ENCODE results near the gene SLC12A6. TPM values are rescaled to one million over a fixed set of nuclear protein-coding genes. Genes with fewer than 3 reads are reported as not detected.

Gene SLC12A6
- total RNA-seq, 1 donor from 2014 or later, result 7.0 TPM

DNA sequence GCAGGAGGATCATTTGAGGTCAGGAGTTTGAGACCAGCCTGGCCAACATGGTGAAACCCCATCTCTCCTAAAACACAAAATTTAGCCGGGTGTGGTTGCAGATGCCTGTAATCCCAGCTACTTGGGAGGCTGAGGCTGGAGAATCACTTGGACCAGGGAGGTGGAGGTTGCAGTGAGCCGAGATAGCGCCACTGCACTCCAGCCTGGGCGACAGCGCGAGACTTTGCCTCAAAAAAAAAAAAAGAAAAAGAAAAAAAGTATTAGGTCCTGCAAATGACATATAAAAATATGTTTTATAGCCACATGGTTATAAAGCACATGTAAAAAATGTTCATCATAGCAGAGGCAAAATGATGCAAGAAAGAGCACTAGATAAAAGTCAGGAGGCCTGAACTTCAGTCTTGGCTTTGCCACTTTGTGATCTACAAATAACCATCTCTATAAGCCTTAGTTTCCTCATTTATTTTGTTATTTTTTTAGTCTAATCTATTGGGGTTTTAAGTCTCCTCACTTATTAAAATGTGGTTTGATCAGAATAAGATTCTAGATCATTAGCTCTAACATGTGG is 4.9 kb downstream of the SLC12A6 start:
- DNase-seq (ENCODE audit: low spot score) (no peak), ATAC-seq (no peak)

DNA sequence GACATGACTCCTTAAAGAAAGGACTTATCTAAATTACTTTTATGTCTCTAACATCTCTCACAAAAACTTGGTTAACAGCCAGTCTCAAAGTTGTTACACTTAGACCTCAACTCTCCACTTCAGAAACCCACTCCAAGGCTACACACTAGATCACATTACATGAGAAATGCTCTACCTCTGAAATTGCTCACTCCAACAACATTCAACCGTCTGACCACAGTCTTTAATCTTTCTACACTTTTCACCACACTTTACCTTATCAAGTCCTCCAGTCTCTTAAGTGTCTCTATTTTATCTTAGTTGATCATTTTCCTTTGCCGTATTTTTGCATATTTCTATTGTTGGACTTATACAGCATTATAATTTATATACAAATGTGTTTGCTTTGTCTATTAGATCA is 5.8 kb downstream of the SLC12A6 start:
- no peak for DNase-seq (ENCODE audit: low spot score)
- ATAC-seq, result no peak

DNA sequence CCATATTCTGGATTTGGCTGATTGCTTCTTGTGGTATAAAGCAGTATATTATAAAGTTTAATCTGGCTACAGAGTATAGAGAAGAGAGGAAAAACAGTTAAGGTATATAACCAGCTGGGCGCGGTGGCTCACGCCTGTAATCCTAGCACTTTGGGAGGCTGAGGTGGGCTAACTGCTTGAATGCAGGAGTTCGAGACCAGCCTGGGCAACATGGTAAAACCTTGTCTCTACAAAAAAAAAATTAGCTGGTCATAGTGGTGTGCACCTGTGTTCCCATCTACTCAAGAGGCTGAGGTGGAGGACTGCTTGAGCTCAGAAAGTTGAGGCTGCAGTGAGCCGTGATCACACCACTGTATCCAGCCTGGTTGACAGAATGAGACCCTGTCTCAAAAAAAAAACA is 7.3 kb downstream of the SLC12A6 start:
- no peak for ATAC-seq
- no peak for DNase-seq (ENCODE audit: low spot score)

DNA sequence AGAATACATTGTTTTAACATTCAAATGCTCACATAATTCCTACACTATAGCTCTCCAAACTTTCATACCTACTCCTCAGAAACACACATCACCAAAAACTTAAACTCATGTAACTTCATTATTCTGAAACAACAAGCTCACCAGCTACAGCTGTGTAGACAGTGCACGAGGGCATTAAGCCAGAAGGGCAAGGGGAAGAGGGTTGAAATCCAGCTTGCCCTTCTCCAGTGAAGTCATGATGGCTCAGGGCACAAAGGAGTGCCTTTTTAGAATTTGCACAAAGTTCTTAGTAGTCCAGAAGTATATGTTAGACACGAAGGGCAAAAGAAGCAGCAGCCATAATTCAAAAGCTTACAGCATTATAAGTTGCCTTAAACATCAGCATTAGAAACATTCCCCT is 8.6 kb downstream of the SLC12A6 start:
- ATAC-seq (no peak), DNase-seq (ENCODE audit: low spot score) (no peak)

DNA sequence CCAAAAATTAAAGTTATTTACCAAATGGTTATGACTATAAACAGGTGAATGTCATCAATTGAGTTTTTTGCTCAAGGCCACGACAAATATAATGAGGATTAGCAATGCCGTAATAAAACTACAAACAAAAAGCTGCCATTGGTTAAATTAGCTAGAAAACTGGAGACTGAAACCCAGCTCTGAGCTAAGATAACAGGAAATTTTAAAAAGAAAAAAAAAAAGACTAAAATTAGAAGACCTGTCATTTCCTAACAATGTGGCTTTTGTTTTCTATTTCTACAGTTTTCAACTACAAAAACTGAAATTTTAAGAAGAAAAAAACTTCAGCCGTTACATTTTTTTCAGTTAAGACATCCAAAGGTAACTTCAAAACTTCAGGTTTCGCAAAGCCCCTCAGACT is 9.7 kb downstream of the SLC12A6 start:
- no peak for DNase-seq (ENCODE audit: low spot score)
- no peak for ATAC-seq

DNA sequence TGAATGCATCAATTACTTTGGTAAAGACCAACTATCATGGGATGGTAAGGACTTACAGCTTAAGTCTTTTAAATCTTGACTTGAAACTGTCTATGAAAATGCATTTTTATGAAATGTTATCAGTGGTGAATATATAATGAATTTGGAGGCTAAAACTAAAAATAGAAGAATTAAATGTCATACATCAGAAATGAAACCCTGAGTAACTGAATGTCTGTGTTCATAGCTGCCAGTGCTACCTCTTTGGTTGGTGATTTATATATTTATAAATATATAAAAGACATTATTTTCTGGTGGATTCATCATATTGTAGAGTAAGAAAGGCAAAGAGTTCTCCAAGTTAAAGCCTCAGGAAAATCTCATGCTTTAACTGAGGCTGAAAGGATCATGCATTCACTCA is 12.2 kb downstream of the SLC12A6 start:
- ATAC-seq, result no peak
- no peak for DNase-seq (ENCODE audit: low spot score)

DNA sequence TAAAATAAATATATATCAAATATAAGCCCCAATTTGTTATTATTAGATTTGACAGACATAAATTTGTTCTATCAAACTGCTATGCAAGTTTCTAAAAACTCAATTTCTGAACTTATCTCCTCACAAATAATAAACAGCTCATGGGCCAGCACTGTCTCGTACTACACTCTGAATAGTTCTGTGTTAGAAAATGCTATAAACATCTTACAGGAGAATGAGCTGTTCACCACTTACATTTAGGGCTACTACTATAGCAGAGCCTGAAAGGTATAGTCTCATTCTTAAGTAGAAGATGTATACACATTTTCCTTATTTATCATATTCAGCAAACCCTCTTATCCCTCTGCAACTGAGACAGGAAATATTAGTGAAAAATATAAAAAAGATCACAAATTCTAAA is 12.6 kb downstream of the SLC12A6 start:
- ATAC-seq (no peak), DNase-seq (ENCODE audit: low spot score) (no peak)

DNA sequence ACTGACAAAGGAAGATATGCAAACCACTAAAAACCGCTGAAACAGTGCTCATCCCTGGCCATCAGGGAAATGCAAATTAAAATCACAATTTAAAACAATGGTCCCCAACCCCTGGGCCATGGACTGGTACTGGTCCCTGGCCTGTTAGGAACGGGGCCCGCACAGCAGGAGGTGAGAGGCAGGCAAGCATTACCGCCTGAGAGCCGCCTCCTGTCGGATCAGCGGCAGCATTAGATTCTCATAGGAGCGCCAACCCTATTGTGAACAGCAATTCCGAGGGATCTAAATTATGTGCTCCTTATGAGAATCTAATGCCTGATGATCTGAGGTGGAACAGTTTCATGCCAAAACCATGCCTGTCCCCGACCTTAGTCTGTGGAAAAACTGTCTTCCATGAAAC is 14.4 kb downstream of the SLC12A6 start:
- no peak for ATAC-seq
- no peak for DNase-seq (ENCODE audit: low spot score)

DNA sequence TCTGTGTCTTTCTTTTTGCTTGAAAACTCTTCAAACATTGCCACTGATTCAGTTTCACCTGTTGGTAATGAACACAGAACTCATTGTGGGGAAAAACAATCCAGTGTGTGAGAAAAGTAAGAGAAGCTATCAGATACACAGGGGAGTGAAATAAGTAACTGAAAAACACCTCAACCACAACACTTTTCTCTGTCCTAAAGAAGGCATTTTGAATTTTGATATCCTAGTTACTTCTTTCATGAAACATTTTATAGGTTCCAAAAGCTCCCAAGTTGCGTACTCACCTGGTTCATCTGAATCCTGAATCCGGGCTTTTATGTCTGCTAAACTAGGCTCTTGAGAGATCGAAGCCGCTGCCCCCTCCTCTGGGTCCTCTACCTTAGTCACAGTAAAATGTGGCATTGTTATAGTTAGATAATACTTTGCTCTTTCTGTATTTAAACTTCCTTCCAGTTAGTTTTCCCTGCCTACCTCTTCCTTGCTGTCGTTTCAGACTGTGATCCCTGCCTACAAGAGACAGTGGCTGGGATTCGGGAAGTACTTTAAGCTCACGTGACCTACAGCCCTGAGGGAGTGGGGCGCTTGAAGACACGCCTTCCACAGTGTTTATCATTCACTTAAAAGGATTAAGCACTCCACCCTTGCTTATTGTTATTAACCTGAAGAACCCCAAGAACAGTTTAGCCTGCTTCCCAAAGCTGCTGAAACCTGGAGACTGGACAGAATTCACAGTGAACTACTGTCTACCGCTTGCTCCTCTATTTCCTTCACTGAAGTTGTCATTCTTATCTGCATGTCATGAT is 19.1 kb downstream of the SLC12A6 start:
- DNase-seq (ENCODE audit: low spot score), result peak; percentile 74
- peak; percentile 98 for ATAC-seq

DNA sequence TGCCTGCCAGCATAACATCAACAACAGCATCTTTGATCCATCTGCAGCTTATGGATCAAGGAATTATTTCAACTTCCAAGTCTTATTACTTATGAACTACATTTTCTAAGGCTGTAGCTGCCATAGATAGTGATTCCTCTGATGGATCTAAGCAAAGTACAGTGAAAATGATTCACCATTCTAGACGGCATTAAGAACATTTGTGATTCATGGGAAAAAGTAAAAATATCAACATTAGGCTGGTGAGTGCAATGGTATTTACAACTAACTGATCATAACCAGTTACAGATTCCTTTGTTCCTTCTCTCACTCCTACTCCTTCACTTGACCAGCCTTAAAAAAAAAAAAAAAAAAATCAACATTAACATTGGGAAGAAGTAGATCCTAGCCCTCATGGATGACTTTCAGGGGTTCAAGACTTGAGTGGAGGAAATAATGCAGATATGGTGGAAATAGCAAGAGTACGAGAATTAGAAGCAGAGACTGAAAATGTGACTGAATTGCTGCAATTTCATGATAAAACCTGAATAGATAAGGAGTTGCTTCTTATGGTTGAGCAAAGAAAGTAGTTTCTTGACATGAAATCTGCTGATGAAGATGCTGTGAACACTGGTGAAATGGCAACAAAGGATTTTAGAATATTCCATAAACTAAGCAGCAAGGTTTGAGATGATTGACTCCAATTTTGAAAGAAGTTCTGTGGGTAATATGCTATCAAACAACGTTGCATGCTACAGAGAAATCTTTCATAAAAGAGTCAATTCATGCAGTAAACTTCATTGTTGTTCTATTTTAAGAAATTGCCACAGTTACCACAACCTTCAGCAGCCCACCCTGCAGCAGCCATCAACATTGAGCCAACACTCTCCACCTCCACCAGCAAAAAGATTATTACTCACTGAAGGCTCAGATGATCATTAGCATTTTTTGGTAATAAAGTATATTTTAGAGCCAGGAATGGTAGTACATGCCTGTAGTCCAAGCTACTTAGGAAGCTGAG is 22.8 kb downstream of the SLC12A6 start:
- DNase-seq (ENCODE audit: low spot score) (no peak), ATAC-seq (no peak)

DNA sequence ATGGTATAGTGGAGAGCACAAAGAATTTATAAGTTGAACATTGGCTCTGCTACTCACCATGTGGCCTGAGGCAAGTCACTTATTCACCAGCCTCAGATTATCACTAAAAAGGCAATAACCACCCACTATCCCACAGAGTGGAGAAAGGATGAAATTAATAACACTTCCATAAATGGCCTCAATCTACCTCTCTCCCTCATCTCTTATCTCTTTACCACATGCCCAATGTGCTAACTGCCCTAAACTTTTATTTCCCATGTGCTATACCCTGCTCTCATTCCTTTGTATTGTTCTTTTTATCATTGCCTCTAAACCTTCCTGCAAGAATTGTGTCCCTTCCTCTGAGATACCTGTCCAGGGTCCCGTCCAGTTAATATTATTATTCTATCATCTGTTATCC is 26.0 kb downstream of the SLC12A6 start:
- DNase-seq (ENCODE audit: low spot score) (no peak), ATAC-seq (no peak)

DNA sequence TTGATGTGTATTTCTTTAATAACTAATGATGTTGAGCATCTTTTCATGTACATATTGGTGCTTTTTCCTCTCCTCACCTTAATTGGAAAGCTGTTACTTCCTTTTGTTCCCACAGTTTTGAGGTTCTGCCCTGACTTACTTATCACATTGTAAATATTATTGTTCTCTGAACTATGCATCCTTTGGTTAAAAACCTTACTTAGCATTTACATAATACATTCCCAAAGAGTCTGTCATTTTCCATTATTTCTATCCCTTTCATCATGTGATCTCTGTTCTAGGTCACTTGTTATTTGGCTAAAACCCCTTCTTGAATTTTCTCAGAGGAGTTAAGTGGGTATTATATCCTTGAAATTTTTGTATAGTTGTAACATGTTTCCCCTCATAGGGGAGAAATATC is 33.0 kb downstream of the SLC12A6 start:
- DNase-seq (ENCODE audit: low spot score), result no peak
- ATAC-seq, result no peak

DNA sequence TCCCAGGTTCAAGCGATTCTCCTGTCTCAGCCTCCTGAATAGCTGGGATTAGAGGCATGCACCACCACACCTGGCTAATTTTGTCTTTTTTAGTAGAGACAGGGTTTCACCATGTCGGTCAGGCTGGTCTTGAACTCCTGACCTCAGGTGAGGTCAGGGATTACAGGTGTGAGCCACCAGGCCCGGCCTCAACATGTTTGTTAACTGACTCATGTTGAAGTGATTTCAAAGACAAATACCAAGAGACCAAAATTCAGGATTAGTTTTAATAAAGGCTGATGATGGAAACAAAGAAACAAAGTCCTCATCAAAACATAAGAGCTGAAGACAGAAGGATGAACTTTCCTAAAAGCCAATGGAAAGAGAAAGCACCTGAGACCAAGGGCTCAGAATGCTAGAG is 36.5 kb downstream of the SLC12A6 start:
- ATAC-seq (no peak), DNase-seq (ENCODE audit: low spot score) (no peak)

DNA sequence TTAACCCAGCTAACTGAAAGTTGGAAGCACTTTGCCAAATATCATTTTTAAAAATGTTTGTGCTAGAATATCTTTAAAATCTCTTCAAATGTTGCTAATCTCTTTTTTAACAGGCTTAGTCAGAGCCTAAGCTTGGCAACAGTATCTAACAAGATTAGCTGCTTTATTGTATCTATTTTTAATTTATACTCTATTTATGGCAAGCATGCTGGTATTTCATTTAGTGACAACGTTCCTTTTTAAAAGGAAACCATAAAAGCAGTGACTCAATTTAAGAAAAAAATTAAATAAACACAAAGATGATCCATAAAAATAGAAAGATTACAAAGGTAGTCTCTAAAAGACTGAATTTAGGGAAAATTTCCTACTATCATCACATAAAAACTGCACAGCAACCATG is 40.5 kb downstream of the SLC12A6 start:
- DNase-seq (ENCODE audit: low spot score), result no peak
- no peak for ATAC-seq

DNA sequence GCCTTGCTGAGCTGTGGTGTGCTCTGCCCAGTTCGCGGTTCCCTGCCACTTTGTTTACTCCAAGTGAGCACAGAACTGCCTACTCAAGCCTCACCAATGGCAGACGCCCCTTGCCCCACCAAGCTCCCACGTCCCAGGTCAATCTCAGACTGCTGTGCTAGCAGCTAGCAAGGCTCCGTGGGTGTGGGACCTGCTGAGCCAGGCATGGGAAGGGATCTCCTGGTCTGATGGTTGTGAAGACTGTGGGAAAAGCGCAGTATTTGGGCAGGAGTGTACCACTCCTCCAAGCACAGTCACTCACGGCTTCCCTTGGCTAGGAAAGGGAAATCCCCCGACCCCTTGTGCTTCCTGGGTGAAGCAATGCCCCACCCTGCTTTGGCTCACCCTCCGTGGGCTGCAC is 45.0 kb downstream of the SLC12A6 start:
- ATAC-seq (no peak), DNase-seq (ENCODE audit: low spot score) (no peak)

DNA sequence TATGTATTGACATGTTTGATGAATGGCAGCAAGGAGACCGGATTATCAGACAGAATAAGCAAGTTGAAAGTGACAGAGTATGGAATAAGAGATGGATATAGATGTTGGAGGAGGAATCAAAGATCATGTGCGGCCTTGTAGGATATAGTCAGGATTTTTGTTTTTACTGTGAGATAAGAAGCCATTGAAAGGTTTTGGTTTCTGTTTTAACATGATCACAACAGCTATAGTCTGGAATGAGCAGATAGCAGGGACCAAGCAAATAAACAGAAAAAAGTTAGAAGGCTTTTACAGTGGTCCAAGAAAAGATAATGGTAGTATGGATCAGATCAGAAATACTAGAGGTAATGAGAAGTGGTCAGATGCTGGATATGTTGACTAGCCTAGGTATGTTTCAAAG is 52.6 kb downstream of the SLC12A6 start:
- ATAC-seq (no peak), DNase-seq (ENCODE audit: low spot score) (no peak)

DNA sequence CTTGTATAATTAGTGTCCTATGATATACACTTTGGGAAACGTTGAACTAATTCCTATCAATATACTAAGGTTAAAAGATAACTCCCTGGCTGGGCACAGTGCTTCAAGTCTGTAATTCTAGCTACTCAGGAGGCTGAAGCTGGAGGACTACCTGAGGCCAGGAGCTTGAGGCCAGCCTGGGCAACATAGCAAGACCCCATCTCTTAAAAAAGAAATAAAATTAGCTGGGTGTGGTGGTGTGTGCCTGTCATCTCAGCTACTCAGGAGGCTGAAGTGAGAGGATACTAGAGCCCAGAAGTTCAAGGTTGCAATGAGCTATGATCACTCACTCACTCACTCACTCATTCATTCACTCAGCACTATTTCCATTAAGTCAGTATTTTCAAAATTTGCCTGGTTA is 55.2 kb downstream of the SLC12A6 start:
- ATAC-seq, result no peak
- no peak for DNase-seq (ENCODE audit: low spot score)

DNA sequence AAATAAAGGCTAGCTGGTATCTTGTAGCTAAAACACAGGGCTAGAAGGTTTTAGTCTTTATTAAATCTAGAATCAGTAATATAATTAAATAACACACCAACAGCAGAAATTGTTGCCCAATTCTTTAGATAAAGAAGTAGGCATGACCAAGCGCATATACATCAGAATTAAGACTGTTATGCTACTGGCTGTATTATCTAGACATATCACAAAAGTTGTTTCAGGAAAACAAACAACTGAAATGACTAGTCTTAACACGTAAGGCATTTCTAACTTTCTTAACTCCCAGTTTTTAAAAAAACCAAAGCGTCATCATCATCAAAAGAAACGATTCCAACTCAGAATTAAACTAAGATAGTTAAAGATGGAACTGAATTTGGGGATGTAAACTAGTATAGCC is 57.4 kb downstream of the SLC12A6 start:
- no peak for DNase-seq (ENCODE audit: low spot score)
- no peak for ATAC-seq

DNA sequence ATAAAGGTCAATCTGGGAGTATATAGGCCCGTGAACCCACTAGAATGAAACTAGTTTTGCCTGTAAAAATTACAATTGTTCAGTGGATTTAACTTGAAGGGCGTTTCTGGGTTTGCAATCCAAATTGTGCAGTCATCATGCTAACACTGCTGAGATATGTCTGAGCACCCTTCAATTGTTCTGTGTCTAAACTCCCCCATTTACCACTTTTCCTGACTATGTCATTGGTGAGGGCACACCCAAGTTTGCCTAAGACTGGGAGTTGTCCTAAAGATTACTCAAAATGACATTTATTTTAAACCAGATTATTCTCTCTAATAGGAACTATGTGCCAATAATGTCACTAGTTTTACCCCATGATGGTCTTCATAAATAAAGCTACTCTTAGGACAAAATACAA is 58.2 kb downstream of the SLC12A6 start:
- no peak for DNase-seq (ENCODE audit: low spot score)
- no peak for ATAC-seq

DNA sequence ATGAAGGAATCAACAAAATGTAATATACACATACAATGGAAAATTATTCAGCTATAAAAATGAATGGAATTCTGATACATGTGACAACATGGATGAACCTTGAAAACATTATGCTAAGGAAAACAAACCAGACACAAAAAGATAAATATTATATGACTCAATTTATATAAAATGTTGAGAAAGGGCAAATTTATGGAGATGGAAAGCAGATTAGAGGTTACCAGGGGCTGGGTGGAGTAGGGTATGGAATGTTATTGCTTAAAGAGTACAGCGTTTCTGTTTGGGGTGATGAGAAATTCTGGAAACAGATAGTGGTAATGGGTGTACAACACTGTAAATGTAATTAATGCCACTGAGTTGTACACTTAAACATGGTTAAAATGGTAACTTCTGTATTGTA is 61.9 kb downstream of the SLC12A6 start:
- ATAC-seq, result no peak
- DNase-seq (ENCODE audit: low spot score), result no peak

DNA sequence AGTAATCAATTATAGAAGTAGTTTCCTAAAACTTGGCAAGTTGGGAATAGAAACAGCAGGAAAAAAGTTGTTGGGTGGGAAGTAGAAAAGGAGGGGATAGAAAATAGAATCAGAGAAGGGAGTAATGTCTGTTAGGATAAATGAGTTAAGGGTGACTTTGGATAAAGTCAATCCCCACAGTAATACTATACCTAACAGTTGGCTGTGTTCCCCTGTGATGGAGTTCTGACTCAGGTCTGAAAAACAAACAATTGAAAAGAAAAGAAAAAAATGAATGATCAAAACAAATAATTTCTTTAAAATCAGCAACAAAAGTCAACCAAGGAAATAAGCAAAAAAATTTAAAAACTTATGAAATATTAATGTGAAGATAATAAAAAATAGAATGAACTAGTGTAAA is 62.4 kb downstream of the SLC12A6 start:
- no peak for DNase-seq (ENCODE audit: low spot score)
- no peak for ATAC-seq

DNA sequence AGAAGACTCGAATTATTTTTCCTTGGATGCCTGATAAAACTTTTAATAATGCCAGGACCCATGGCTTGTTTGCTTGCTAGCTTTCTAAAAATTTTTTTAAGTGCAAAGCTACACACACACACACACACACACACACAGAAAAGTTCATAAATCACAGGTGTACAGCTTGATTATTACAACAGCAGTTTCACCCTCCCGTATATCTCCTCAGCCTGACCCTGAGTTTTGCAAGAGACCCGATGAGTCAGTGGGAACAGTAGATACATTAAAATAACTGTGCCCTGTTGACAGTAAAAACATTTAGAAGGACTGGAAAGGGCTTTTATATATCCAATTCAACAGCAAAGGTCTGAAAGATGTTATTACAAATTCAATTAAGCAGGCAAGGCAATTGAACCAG is 66.1 kb downstream of the SLC12A6 start:
- no peak for DNase-seq (ENCODE audit: low spot score)
- ATAC-seq, result no peak

Measured in left lobe of liver (tissue), 2 donors.